Vagina (tissue), 2 donors: Measurements from ENCODE around the gene HOXB4.

Experiments
- CTCF ChIP-seq, 3 experiments: fragments of 450-650 bp in 2 of 3; fragments of 200-600 bp in 1 of 3; sonication (generic) in 1 of 3; IDR thresholded peaks; one replicate each; pipeline ENCODE4 v1.5.1; 2017 to 2019; ENCODE audit warnings: antibody characterized with exemption in 3 of 3, mild to moderate bottlenecking in 2 of 3, moderate library complexity in 2 of 3
- POLR2A ChIP-seq, 2 donors: fragments of 450-650 bp; IDR thresholded peaks; one replicate each; pipeline ENCODE4 v1.6.1; 2017; ENCODE audit warnings: antibody characterized with exemption in 2 of 2, mild to moderate bottlenecking in 2 of 2, moderate library complexity in 2 of 2

DNA sequence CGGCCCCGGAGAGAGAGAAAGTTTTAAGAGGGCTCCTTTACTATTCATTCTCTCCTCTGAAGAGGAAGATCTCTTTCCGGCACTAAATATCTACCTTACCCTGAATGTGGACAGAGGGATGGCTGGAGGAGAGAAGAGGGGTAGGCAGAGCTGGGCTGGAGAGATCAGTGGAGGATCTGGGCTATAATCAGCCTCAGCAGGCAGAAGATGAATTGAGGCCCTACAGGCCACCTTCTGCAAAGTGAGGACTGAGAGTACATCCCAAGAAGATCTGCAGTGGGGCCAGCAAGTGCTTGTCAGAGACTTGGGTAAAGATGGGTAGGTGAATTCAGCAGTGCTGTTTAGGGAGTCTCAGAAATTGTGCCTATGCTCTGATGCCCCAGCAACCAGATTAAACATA, 40.8 kb downstream of the HOXB4 start:
- no peak for TF ChIP-seq POLR2A (IDR thresholded peaks at IDR 0.05)
- TF ChIP-seq CTCF (IDR thresholded peaks at IDR 0.05), result no peak
